Skeletal muscle satellite cell (primary cell): ENCODE measurements around the gene PPP1R26. TPM values are rescaled to one million over a fixed set of nuclear protein-coding genes. Genes with fewer than 3 reads are reported as not detected.
A peak's percentile ranks its signal among the peaks of the same experiment; 100 is the strongest.
"Not testable (repeated sequence)": the region's sequence is repeated elsewhere in the genome, so short reads cannot be mapped to it uniquely, and the experiment has no call there.

Experiments
- H3K27me3 ChIP-seq: 2 replicates; pipeline ENCODE4 v1.7.0; 2013; ENCODE audit warnings: low read length; ENCODE audit not compliant: control insufficient read depth, insufficient read depth
- H3K36me3 ChIP-seq: 2 replicates; pipeline ENCODE4 v1.7.0; 2013; ENCODE audit warnings: mild to moderate bottlenecking, control low read depth, low read length; ENCODE audit not compliant: insufficient read depth
- H3K4me1 ChIP-seq: 2 replicates; pipeline ENCODE4 v1.7.0; 2013; ENCODE audit warnings: low read length; ENCODE audit not compliant: control insufficient read depth, insufficient read depth
- H3K4me2 ChIP-seq: 2 replicates; pipeline ENCODE4 v1.7.0; 2013; ENCODE audit warnings: mild to moderate bottlenecking, low read length
- H3K4me3 ChIP-seq: 2 replicates; pipeline ENCODE4 v1.7.0; 2013; ENCODE audit warnings: low read length
- H3K9ac ChIP-seq: 2 replicates; pipeline ENCODE4 v1.7.0; 2013; ENCODE audit warnings: mild to moderate bottlenecking, low read depth, low read length, moderate library complexity
- H3K9me3 ChIP-seq: replicated peaks from 2 replicates; pipeline ENCODE4 v1.7.0; 2013; ENCODE audit warnings: mild to moderate bottlenecking, control low read depth, low read length
- total RNA-seq: library from RNA; depleted of rRNA; stranded (reverse); fragments of >200 nt; gene quantifications from 2 replicates; pipeline ENCODE4 v1.2.3, GENCODE V29; 2012; rRNA removed

Gene PPP1R26, protein sequence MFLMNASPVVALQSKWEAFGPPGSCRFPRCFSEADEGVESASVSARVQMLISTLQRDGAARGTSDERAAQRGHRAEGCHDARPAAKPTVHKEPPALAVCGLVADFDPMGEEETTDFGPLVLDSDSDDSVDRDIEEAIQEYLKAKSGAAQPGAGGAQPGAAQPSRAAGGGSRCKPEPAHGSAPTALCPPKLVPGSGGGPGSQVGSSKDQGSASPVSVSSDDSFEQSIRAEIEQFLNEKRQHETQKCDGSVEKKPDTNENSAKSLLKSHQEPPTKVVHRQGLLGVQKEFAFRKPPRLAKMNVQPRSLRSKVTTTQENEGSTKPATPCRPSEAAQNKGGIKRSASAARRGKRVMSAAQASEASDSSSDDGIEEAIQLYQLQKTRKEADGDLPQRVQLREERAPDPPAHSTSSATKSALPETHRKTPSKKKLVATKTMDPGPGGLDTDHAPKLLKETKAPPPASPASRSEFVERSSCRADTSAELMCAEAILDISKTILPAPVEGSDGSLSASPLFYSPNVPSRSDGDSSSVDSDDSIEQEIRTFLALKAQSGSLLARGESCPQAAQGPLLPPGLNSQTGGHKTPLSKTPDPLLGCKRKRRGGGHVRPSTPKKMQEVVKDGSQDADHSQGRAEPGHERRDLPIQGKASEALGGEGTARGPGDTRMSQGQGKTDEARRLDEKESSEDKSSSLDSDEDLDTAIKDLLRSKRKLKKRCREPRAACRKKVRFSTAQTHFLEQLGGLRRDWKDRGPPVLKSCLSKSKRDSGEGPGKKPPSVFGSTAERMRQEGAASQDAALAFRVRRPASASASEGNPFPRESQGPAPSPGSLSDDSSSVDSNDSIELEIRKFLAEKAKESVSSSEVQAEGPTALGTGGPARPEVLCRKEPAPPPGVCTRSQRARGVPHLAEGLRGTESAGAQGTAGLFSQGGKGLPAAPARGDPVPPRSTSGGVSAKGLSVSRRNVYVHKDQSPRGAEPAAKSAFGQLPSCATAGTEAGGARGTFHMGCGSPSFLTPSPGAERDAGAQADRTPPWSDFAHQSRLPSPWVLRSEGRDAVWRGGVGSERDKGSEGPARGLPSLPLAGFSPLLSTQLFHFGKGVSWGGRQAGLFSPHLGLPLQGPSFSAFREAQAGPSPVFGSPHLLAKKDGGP (N-terminal part only)
- total RNA-seq, result 7.9 and 8.9 TPM in 2 replicates

DNA sequence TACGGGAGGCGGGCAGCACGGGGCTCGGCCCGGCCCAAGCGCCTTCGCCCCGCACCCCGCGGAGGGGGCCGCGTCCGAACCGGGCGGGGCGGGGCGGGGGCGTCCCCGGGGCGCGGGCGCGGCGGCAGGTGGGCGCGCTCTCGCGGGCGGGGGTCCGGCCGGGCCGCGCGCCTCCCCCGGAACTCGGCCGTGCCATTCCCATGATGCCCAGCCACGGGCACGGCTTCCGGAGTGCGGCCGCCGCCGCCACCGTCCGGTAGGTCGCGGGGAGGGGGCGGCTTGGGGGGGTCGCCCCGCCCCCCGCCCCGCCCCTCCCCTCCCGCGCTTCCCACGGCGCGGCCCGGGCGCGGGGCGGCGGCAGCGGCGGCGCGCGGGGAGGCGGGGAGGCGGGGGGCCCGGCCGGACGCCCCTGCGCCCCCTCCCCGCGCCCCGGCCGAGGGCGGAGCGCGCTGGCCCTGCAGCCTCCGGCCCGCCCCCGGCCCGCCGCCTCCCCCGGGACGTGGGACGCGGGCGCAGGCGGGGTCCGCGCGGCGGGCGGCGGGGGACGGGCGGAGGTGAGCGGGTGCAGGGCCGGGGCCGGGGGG, at the start of gene PPP1R26:
Gene PPP1R26 (plus strand): TSS at position 314 of the 584 bp plus-strand sequence. CDS start 4,729 bp downstream, outside the sequence.
- Histone ChIP-seq H3K27me3 (no peaks in the 10 kb centered on the region), H3K4me2 (peak within 1 kb of the TSS; percentile 93), H3K4me1 (peaks cover 5% of the 10 kb centered on the region), H3K9ac (peak within 1 kb of the TSS; percentile 85), H3K4me3 (peak within 1 kb of the TSS; percentile 99), H3K9me3 (no peaks in the 10 kb centered on the region), H3K36me3 (peaks cover 9% of the 10 kb centered on the region)

- no peaks in the 10 kb centered on the region for H3K9me3 ChIP-seq
- H3K36me3 ChIP-seq, result no peaks in the 10 kb centered on the region
- H3K27me3 ChIP-seq, result peaks cover 11% of the 10 kb centered on the region
- H3K4me3 ChIP-seq, result no peak overlapping the region
- H3K4me2 ChIP-seq, result no peak overlapping the region
- no peak overlapping the region for H3K9ac ChIP-seq
- H3K4me1 ChIP-seq, result no peaks in the 10 kb centered on the region
These were observed 42.3 kb upstream of the PPP1R26 start for GRCh38 chr9:135437259-135437658.

GRCh38 chr9:135437696-135438095, 41.9 kb upstream of the PPP1R26 start:
- H3K9me3 ChIP-seq, H3K9ac ChIP-seq, H3K36me3 ChIP-seq, H3K4me2 ChIP-seq, H3K4me1 ChIP-seq, H3K4me3 ChIP-seq: not testable (repeated sequence)
- H3K27me3 ChIP-seq, result peaks cover 13% of the 10 kb centered on the region

DNA sequence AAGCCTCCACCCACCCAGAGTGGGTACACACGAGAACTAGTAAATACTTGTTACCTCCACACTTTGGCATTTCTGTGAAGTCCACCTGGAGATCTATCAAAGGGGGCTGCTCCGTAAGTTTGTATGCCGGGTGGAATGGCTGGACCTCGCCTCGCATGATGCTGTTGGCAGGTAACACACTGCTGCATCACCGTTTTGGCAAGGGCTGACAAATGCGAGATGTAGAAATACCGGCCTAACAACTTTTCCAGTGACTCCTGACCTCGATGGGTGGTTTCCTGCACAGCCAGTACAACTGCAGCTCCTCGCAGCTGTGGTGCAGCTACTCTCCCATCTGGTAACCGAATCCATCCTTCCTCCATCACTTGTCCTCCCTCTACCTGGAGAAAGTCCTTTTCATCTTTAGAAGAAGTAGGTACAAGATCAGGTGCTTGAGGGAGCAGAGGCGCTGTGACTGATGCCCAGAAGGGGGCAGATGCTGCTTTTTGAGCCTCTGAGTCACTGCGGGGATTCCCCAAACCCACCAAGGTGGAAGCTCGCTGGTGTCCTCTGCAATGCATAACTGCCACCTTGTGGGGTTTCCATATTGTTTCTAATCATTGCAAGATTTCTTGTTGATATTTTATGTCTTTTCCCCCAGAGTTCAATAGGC, 40.9 kb upstream of the PPP1R26 start:
- H3K4me2 ChIP-seq, H3K9ac ChIP-seq, H3K9me3 ChIP-seq, H3K4me1 ChIP-seq, H3K4me3 ChIP-seq, H3K36me3 ChIP-seq: not testable (repeated sequence)
- peaks cover 16% of the 10 kb centered on the region for H3K27me3 ChIP-seq

DNA sequence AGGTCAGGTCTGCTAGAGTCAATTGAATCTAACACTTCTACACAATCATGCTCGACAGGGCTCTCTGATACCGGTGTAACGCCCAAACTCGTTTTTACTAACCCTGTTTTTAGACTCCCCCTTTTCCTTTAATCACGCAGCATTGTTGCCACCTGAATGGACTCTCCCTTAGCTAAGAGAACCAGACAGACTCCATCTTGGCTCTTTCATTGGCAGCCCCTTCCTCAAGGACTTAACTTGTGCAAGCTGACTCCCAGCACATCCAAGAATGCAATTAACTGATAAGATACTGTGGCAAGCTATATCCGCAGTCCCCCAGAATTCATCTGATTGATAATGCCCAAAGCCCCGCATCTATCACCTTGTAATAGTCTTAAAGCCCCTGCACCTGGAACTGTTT, 40.1 kb upstream of the PPP1R26 start:
- H3K4me2 ChIP-seq, H3K4me3 ChIP-seq, H3K9me3 ChIP-seq, H3K36me3 ChIP-seq, H3K4me1 ChIP-seq, H3K9ac ChIP-seq: not testable (repeated sequence)
- H3K27me3 ChIP-seq, result peaks cover 20% of the 10 kb centered on the region

DNA sequence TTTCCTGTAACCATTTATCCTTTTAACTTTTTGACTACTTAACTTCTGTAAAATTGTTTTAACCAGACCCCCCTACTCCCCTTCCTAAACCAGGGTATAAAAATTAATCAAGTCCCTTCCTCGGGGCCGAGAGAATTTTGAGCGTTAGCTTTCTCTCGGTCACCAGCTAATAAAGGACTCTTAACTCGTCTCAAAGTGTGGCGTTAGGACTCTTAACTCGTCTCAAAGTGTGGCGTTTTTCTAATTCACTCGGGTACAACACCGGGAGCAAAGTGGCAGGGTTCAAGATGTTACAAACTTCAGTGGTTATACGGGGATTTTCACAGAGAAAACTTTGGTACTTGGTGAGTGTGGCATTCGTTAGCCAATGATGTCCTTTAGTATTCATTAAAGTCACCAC, 39.7 kb upstream of the PPP1R26 start:
- Histone ChIP-seq H3K9me3 (no peaks in the 10 kb centered on the region), H3K9ac (no peak overlapping the region), H3K27me3 (peaks cover 24% of the 10 kb centered on the region), H3K4me3 (no peak overlapping the region), H3K4me2 (no peak overlapping the region), H3K36me3 (no peaks in the 10 kb centered on the region), H3K4me1 (no peaks in the 10 kb centered on the region)

DNA sequence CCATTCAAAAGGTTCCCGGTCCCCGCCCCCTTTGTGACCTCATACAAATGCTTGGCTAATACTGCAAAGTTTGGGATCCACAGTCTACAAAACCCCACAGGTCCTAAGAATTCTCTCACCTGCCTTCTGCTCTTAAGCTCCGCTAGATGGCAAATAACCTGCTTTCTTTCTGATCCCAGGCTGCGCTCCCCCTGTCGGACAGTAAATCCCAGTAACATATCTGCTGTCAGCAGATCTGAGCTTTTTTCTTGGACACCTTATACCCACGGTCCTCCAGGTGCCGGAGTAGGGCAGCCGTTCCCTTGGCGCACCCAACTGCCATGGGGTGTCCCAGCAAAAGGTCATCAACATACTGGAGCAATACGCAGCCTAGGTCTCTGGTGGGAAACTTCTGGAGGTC, 39.0 kb upstream of the PPP1R26 start:
- Histone ChIP-seq H3K4me3 (no peak overlapping the region), H3K4me1 (no peaks in the 10 kb centered on the region), H3K4me2 (no peak overlapping the region), H3K9me3 (no peaks in the 10 kb centered on the region), H3K27me3 (peaks cover 25% of the 10 kb centered on the region), H3K9ac (no peak overlapping the region), H3K36me3 (no peaks in the 10 kb centered on the region)

DNA sequence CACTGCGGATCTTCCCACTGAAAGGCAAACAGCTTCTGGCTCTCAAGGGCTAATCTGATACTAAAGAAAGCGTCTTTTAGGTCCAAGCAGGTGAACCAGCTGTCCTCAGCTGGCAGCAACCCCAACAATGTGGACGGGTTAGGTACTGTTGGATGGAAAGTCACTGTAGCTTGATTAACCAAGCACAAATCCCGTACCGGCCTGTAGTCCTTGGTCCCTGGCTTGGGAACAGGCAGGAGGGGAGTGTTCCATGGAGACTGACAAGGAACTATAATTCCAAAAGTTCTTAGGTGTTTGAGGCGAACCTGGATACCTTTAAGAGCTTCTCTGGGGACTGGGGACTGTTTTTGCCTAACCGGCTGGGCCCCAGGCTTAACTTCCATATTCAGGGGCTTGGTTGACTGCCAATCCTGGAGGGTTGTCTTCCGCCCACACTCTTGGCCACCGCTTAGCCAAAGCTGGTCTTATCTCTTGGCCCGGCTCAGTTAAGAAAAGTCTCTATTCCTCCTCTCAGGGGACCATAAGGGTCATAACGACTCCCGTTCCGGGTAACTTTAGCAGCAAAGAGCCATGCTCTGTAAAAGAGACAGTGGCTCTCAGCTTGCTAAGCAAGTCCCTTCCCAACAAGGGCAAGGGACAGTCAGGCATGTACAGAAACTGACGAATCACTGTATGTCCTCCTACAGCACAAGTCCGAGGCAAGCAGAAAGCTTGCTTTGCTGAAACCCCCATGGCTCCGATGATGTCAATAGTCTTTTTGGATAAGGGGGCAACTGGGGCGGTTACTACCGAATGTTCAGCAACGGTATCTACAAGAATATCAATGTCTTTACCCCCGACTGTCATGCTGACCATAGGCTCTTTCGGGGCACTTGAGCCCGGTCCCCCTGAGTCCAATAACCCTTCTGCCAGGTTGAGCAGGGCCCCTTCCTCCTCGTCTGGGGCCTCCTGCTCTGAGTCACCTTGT, 38.2 kb upstream of the PPP1R26 start:
- H3K9ac ChIP-seq, H3K36me3 ChIP-seq, H3K4me3 ChIP-seq, H3K4me1 ChIP-seq, H3K4me2 ChIP-seq, H3K9me3 ChIP-seq: not testable (repeated sequence)
- H3K27me3 ChIP-seq, result peaks cover 25% of the 10 kb centered on the region

GRCh38 chr9:135442075-135442474, 37.5 kb upstream of the PPP1R26 start:
- Histone ChIP-seq H3K27me3 (peaks cover 25% of the 10 kb centered on the region), H3K9me3 (no peaks in the 10 kb centered on the region), H3K36me3 (no peaks in the 10 kb centered on the region), H3K4me3 (no peak overlapping the region), H3K4me1 (no peaks in the 10 kb centered on the region), H3K9ac (no peak overlapping the region), H3K4me2 (no peak overlapping the region)

DNA sequence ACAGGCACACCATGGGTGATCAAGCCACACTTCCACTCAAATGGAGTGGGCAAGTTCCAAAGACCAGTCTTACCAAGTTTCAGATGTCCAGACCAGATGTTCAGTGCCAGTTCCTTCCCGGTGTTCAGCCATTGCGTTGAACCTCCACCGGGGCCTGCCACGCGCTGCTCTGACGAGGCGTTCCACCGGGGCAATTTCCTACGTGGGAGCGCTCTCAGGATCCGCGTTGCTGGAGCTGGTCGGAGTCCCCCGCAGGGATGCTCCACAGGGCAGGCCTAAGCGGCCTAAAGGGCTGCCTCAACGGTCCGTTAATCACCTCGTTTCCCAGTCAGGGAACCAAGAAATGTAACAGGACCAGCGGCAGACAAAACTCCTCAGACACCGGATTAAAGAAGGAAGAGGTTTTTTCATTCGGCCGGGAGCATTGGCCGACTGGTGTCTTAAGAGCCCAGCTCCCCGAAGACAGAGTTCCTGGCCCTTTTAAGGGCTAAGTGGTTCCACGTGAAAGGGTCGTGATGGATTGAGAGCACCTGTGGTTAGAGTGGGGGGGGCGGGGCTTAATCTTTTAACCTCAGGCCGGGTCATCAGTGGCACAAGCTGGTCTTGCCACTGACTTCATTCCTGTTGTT, 35.7 kb upstream of the PPP1R26 start:
- peaks cover 36% of the 10 kb centered on the region for H3K27me3 ChIP-seq
- no peaks in the 10 kb centered on the region for H3K36me3 ChIP-seq
- no peaks in the 10 kb centered on the region for H3K4me1 ChIP-seq
- no peak overlapping the region for H3K4me3 ChIP-seq
- H3K9me3 ChIP-seq, result no peaks in the 10 kb centered on the region
- H3K4me2 ChIP-seq, result no peak overlapping the region
- H3K9ac ChIP-seq, result no peak overlapping the region
